GM12873 (cell line): ENCODE results near the gene ST14.

ENCODE experiments used
- CTCF ChIP-seq: IDR thresholded peaks from 2 replicates; pipeline ENCODE4 v1.5.1; 2012; ENCODE audit warnings: low read depth, mild to moderate bottlenecking, moderate library complexity, low read length, control low read depth; ENCODE audit not compliant: insufficient read depth; ENCODE audit errors: missing control alignments

ST14 gene

DNA sequence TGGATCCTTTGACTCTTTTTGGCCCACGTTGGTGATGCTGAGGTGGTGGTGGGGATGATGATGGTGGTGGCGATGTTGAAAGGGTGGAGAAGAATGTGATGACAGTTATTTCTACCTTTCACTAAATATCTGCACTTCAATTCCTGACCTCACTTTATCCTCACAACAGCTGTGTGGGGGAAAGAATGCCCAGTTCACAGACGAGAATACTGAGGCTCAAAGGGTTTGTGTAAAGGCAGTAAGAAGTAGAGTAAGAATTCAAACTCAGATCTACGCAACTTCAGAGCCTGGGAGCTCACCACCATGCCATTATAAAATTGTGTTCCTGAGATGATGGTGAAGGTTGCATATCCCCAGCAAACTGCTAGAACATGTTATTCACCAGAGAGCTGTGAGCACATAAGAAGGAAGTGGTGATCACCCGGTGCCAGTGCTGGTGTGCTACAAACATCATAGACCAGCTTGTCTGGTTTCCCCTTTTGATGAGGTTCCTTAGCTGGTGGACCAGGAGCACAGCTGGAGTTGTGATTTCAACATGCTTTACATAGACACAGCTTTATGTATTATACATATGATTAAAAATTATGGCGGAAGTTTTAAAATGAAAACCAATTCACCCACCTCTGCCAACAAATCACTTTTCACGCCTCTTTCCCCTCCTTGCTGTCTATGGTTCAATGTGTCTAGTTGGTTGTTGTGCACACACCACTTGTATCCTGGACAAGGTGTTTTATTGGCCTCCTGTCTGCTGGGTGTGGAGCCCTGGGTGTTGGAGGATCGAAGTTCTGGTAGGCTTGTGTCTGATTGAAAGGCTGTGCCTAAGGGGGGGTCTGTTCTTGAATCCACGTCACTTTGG is 6.2 kb downstream of the ST14 start:
- no peak for TF ChIP-seq CTCF

- TF ChIP-seq CTCF = no peak
These were observed 6.8 kb downstream of the ST14 start for GRCh38 chr11:130166457-130166784.

DNA sequence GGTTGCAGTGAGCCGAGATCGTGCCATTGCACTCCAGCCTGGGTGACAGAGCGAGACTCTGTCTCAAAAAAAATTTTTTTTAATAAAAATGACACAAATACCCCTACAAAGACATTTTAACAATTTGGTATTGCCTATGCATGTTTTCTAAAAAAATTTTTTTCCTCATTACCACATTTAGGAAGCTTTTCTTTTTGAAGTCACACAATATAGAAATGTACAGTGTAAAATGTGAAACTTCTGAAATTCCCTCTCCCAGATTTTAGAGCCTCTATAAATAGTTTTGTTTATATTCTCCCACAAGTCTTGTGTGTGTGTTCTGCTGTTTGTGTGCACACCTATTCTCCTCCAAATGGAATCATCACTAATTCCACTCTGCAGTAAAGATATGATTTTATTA is 7.6 kb downstream of the ST14 start:
- TF ChIP-seq CTCF = no peak

DNA sequence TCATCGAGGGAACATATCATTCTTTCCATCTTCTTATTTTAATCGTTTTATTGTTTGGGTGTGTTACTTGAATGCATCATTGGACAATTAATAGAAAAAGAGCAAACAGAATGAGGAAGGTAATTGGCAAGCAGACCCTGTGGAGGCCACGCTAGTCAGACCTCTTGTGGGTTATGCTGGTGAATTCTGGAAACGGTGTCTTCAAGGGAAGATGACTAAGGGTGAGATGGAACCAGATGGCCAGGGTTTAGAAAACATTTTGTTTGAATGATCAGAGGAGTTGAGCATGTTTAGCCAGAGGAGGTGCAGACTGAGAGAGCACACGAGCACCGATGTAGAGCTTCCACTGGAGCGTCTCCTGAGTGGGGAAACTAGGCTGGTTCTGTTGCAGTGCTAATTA is 8.5 kb downstream of the ST14 start:
- TF ChIP-seq CTCF = no peak

DNA sequence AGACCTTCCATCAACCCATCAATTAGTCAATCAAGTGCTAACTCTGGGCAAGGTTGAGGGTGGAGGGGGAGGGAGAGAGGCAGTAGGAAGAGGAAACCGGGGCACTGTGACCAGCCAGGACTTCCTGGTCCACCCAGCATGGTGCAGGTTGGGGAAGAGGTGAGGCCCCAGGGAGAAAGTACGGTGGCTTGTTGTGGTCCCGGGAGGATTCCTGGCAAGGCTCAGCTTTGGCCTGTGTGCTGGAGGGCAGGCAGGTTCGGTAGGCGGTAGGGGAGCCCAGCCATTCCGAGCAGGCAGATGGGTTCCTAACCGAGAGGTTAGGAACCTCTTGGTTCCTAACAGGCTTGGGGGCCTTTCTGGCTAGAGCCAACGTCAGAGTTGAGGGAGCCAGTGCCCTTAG is 10.8 kb downstream of the ST14 start:
- no peak for TF ChIP-seq CTCF

GRCh38 chr11:130171534-130171933 is 12.0 kb downstream of the ST14 start:
- no peak for TF ChIP-seq CTCF

- TF ChIP-seq CTCF = no peak
These were observed 15.1 kb downstream of the ST14 start for GRCh38 chr11:130174642-130175041.
